Hypothalamus (tissue), 51 donors: ENCODE data around the gene RBM4B.

Source experiments
- DNase-seq, 51 donors: peaks; one replicate each; lab custom pipeline; 2025; lab: John Stamatoyannopoulos, UW

Gene RBM4B

DNA sequence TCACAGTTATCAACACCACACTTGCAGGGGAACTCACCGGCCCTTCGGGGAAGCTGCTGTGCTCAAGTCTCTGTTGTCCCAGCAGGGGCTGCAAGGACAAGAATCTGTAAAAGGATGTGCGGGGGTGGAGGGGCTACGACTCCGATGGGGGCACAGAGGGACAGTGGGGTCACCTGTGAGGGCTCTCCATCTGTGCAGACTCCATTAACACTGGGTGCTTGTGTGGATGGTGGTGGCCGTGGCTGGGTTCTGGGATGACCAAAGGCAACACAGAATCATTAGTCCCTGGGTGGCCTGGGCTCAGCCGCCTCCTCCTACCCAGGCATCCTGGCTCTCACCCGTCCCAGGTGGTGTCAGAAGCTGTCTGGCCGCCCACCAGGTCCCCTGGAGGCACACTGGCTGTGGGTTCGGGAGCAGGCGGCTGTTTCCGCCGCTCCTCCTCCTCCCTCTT lies 10.2 kb upstream of the RBM4B start:
- DNase-seq, result peak in 1 of 51 donors; percentile 4

DNA sequence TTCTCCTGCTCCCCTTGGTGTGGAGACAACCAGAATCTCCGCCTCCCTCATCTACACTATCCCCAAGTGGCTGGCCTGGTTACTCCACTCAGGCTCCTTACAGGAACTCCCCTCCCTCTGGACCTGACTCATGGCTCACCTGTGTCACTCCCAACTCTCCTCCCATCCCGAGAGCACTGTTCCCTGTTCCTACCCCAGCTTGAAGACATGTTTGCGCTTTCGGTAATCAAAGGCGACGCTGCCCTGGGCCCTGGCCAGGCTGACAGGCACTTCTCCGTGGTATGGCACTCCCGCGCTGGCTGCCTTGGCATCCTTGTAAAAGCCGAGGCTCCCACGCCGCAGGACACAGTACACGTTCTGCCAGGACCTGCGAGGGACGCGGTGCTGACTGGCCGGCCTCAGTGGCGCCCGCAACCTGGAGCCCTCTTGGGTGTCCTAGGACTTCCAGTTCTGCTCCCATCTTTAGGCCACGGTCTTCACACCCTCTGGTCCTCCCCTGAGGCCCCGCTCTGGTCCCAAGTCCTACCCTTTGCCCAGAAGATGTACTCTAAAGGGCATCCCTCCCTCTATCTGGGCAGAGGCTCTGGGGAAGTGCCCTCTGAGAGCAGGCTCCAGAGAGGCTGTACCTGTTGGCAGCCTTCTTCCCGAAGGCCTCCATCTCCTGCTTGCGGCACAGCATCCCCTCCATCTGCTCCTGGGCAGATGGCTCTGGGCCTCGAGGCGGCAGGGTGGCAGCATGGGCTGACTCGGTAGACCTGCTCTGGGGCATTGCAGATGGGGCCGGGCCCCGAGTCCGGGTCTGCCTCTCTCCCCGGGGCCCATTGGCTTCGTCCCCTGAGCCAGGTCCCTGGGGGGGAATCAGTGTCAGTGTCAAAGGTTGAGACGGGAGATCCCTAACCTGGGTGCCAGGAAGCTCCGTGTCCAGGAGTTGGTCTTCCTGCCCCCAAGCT lies 9.4 kb upstream of the RBM4B start:
- DNase-seq, result no peak

DNA sequence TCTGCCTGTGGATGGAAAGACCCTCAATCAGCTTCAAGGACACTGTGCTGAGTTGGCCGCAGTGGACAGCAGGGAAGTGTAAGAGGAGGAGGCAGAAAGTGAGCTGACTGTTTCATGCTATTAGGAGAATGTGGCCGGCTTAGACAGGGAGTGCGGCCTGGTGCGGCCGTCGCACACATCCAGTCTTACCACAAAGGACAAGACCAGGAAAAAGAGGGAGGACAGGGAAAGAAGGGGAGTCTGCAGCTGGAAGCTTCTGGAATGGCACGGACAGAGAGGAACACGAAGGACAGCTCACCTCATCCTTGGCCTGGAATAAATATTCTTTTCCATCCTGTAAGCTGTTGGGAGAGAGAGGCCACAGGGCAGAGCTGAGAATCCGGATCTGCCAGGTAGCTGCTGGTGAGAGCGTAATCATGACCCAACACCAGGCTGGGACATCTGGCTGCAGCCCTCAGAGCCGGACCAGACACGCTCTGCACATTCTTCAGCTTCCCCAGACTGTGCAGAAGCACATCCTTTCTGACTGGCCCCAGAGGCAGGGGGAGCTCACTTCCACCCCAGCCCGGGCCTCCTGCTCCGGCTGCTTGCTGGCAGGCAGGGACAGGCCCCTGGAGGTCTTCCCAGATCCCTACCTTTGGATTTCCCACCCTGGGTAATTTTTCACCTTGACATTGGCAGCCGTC lies 8.6 kb upstream of the RBM4B start:
- DNase-seq, result no peak

DNA sequence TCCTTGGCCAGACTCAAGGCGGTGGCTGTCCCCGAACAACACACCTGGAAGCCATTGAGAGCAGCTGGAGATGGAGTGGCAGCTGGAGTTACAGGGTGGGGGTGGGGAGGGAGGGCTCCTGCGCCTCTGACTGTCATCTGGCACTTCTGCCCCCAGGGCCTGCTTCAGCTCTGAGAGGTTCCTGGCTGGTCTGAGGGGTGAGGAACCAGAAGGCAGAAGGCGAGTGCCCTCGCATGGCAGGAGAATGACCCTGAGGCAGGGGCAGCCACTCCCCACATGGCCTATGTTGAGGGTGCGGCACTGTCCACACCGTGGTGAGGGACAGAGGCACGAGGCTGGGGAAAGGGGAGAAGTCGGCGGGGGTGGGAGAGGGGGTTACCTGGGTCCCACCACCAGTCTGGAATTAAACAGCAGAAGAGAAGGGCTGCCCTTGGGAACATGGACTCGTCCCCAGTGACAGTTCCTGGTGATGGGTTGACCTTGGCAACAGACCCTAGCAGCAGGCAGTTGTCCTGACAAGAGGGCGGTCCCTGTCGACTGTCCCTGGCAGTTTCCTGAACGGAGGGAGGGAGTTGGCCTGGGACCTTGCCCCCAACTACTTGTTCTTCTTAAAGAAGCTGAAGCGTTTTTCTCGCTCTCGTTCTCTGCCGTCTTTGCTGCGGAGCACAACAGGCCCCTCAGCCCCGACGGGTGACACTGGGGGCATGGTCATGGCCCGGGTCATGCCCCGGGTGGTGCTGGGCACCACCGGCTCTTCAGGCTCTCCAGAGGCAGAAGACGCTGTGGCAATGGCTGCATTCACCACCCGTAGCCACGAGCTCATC lies 7.8 kb upstream of the RBM4B start:
- no peak for DNase-seq

DNA sequence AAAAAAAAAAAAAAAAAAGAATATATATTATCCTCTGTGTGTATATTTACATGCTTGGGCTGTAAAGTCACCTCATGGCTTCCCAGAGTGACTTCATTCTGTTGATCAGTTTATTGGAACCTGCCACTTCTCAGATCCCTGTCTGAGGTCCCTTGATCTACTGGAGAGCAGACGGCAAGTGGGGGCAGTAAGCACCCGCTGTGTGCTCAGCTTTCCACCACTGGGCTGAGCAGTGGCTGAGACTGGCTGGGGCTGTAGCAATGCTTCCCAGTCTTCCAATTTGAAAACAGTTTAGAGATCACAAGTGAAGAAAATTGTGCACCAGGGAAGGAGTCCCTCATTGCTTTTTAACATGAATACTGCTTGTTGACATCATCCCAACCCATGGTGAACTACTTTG lies 6.9 kb upstream of the RBM4B start:
- no peak for DNase-seq

DNA sequence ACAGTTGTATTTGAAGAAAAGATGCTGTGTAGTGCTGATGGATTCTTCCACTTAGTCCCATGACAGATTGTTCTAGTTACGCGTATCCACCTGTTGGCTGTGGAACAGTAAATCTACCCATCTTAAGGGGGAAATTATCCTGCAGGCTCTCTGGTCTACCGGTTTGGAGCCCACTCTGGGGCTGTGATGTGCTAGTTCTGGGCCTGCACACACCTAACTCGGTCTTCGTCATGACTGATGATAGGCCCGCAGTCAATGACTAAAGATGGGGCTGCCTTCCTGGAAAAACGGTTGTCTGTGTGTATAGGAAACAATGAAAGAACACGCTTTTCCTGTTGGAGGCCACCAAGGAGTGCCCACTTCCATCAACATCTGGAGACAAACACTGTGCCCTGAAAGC lies 6.2 kb upstream of the RBM4B start:
- DNase-seq, result no peak

DNA sequence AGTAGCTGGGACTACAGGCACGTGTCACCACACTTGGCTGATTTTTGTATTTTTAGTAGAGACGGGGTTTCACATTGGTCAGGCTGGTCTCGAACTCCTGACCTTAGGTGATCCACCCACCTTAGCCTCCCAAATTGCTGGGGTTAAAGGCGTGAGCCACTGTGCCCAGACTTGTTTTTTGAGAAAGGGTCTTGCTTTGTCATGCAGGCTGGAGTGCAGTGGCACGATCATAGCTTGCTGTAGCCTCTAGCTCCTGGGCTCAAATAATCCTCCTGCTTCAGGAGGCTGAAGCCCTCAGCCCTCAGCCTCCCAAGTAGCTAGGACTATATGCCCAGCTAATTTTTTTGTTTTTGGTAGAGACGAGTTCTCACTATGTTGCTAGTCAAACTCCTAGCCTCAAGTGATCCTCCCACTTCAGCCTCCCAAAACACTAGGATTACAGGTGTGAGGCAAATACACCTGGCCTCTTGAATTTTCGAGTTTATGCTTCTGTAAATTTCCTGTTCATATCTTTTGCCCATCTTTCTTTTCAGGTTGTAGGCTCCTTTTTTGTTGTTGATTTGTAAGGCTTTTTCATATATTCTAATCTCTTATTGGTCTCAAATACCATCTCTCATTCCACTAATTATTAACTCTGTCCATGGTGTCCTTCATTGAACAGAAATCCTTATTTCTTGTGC lies 3.4 kb upstream of the RBM4B start:
- DNase-seq, result no peak

DNA sequence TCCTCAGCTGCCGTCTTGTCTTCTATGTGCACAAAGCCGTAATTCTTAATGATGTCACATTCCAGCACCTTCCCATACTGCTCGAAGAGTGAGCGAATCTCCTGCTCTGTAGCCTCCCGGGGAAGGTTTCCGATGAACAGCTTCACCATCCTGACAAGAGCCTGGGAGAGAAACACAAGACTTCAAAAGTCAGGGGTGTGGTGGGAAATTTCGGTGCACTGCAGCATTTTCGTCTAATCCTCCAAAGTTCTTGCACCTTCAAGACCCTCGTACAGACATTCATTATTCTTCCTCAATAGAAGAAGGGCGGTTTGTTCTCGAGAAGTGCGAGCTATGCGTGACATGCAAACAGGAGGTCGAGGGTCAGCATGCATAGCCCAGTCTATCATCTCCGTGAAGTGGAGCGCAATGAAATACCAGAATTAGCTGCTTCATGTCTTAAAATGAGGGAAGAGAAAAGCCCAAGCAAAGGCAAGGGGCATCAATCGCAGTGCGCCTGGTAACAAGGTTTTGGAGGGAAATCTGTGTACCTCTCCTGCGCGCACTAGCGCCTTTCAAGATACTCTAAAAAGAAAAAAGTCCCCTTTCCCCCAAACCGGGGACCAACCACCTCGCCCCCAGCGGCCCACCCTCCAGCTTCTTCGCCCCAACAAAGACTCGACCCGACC lies 622 bp downstream of the RBM4B start:
- DNase-seq, result peak in 4 of 51 donors; percentile 4 to 57 (median 29)

DNA sequence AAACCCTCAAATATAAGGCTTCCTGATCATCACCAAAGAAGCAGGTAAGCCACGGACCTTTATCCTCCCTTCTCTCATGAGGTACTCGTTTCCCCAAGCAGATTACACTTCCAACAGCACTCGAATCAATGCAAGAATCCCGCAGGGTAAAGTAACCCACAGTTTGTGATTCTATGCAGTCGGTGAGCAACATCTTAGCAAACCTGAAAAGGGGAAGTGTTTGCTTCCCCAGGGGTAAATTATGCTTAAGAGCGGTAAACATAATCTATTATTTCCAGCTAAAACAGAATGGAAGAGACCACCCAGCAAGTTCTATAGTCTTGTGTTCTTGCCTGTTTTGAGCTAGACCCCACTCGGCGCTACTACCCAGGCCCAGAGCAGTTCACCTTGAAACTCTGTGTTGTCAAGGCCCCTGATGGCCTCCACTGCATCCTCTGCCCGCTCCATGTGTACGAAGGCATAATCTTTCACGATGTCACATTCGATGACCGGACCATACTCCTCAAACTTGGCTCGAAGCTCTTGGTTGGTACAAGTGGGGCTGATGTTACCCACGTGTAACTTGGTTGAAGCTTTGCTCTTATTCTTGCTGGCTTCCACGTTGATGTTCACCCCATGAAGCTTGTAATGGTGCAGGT lies 1.3 kb downstream of the RBM4B start:
- DNase-seq, result peak in 1 of 51 donors; percentile 4

DNA sequence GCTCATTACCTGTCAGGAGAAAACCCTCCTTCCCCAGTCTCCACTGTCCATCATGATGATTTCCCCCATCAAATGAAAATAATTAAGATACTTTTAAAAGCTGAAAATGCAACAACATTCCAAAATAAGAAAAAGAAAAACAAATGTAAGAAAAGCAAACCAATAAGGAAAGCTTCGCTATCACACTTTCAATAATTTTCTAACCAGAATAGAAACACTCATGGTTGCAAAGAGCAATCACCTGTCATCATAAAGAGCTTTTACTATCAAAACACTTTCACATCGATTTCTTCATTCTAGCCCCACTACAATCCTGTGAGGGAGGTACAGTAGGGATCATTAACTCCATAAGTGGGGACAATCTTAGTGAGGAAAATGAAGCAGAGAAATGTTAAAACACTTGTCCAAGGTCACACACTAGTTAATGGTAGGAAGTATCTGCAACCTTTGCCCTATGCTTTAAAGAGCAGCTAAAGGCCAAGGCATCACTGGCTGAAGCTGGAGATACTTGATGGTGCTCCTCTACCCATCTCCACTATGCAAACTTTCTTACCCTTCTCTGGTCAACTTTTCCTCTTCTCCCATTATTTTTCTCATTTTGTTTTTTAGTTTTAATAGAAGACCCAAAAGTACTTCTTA lies 2.6 kb downstream of the RBM4B start:
- DNase-seq, result no peak

DNA sequence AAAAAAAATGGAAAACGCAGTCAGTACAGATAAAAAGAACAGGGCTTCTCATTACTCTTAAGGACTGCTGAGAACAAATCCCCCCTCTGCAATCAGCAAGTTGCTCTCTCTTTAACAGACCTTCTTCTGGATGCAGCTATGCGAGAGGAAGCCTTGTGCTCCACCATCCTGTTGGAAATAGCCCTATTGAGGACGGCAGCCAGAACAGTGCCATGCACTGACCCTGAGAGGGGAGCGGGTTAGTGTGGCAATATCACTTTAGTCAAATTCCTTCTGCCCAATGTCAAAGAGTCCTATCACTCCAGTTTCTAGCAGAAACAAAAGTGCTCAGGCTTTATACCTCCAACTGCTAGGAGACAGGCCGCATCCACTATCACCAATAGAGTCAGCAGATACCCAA lies 6.9 kb downstream of the RBM4B start:
- DNase-seq, result no peak

DNA sequence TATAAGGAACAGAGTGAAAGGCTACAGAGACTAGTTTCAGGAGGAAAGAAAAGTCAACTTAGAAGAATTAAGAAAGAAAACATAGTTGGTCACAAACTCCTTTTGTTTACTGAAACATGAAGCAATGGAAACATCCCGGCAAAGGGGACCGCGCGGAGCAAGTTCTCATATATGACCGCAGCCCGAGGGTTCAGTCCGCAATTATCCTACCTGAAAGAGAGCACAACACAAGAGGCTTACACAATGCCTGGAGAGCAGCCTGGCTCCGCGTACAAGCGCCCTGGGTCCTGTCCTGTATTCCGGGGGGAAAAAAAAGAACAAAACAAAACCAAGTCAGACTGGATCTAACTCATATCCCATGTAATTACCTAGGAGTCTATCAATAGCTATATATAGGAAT lies 12.3 kb downstream of the RBM4B start:
- DNase-seq, result no peak

DNA sequence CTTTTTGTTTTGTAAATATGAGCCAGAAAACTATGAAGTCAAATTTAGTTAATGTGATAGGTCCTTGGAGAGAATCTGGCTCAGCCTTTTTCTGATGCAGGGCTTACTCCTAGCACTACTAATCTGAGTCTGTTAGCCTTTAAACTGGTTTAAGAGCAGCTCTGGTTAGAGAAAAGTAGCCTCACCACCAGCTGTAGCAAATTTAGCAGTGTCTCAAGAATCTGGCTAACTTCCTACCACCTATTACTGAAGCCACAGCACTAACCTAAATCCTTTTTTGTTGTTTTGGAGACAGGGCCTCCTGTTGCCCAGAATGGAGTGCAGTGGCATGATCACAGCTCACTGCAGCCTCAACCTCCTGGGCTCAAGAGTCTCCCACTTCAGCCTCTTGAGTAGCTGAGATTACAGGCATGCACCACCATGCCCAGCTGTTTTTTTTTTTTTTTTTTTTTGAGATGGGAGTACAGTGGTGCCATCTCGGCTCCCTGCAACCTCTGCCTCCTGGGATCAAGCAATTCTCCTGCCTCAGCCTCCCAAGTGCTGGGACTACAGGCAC lies 13.9 kb downstream of the RBM4B start:
- no peak for DNase-seq

DNA sequence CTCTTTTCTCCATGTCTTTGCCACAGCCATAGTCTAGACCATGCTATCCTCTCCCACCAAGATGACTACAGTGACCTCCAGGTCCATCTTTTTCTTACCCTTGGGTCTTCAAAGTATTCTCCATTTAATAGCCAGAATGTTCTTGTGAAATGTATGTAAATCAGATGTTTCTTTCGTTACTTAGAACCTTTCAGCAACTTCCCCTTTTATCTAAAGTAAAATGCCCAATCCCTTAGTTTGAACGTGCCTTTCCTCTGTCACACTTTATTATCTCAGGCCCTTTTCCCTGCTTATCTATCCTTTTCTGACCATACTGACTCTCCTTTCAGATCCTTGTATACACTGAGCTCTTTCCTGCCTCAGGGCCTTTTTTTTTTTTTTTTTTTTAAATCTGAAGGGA lies 17.9 kb downstream of the RBM4B start:
- DNase-seq, result no peak

DNA sequence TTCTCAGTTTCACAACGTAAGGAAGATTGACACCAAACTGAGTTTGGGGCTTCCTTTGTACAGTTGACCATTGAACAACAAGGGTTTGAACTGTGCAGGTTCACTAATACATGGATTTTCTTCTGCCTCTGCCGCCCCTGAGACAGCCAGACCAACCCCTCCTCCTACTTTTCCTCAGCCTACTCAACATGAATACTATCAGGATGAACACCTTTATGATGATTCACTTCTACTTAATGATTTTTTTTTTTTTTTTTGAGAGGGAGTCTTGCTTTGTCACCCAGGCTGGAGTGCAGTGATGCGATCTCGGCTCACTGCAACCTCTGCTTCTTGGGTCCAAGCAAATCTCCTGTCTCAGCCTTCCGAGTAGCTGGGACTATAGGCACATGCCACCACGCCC lies 24.6 kb downstream of the RBM4B start:
- DNase-seq, result no peak

DNA sequence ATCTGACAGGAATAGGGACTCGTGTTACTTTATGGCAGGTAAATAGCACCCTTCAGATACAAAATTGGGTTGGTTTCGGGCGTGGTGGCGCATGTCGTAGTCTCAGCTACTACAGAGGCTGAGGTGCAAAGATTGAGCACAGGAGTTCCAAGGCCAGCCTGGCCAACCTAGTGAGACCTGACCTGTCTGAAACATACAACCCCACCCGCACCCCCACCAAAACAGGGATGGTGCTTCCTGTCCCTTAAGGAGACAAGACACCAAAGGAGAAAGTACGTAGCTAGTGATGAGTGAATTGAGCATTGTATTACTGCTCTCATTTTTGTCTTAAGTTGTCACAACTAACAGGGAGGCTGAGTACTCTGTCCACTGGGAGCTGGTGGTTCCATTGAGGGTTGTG lies 25.0 kb downstream of the RBM4B start:
- DNase-seq, result no peak

DNA sequence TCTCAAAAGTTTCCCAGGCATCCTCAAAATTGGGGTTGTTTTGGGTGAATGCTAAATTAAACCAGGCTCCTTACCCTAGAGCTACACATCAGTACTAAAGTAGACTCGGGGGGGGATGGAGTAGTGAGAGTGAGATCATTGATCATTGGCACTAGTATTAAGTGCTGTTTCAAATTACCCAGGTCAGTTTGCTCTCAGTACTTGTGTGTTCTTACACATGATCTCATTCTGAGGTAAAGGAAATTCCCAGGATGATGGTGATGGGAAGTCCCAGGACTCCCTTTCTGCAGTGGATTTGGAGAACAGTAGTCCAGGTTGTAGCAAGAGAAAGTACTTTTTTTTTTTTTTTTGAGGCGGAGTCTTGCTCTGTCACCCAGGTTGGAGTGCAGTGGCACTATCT lies 26.7 kb downstream of the RBM4B start:
- DNase-seq, result no peak

DNA sequence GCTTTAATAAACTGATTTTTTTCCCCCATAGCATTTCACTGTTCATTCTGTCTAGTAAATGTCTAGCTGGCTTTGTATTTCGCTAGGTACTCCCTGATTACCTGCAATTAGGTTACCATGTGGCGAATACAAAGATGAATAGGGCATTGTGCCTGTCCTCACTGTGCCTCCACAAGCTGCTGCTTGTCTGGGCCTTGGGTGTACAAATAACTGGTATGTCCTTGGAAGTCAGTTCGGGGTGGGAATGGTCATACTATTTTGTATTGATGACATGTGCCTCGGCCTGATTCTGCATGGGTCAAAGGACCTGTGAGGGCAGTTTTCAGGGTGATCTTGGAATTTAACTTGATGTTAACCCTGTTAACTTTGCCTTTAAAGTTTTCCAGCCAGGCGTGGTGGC lies 27.8 kb downstream of the RBM4B start:
- DNase-seq, result no peak

DNA sequence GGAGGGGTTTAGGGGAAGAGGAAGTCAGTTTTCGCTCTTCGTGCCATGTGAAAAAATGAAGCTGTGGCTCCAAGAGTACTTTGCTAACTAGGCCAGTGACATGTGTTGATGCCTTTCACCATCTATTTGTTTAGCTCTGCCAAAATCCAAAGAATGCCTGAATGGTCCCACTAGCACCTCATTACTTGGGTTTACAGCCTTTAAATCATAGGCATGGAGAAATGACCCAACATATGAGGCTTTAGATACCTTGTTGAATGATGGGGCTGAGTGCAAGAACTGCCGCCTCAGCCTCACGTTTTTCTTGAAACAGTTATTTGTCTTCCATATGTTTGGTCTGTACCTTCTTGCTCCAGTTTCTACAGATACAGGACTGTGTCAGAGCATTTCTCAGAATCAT lies 30.9 kb downstream of the RBM4B start:
- DNase-seq, result no peak
